T47D (cell line): ENCODE data around the gene LETM1.

Experiments
- DNase-seq, 2 experiments: peaks; one replicate each; pipeline versions ENCODE4 v3.0.0 to v3.0.0-alpha.2; 2011 to 2012; ENCODE audit warnings: low read depth in 1 of 2, low spot score in 1 of 2
- JUND ChIP-seq: IDR thresholded peaks from 2 replicates; pipeline ENCODE4 v1.6.1; 2012; ENCODE audit warnings: low read depth
- in situ Hi-C: cut with HindIII; loops from 2 replicates; pipeline ENCODE4 v1.10.0; 2016; ENCODE audit warnings: low sequenced_read_pairs, low pct_unique_long_range_greater_than_20kb

The LETM1 gene

GRCh38 chr4:1856071-1856942, at the start of gene LETM1:
Gene LETM1, minus strand, starts transcription at chr4:1856156. Its CDS starts 206 bp downstream, at chr4:1855950.
- in situ Hi-C loops: no loop called here
- no peak for TF ChIP-seq JUND
- peak; percentile 96 to 97 for DNase-seq

- in situ Hi-C loops: no loop called here
- DNase-seq: no peak
- TF ChIP-seq JUND: no peak
These were observed 48.1 kb upstream of the LETM1 start for GRCh38 chr4:1904042-1904441.

- in situ Hi-C loops: no loop called here
- TF ChIP-seq JUND: no peak
- DNase-seq: no peak
These were observed 47.1 kb upstream of the LETM1 start for GRCh38 chr4:1903035-1903434.

- in situ Hi-C loops: no loop called here
- no peak for TF ChIP-seq JUND
- no peak for DNase-seq
These were observed 46.3 kb upstream of the LETM1 start for GRCh38 chr4:1902243-1902642.

GRCh38 chr4:1901127-1901526, 45.2 kb upstream of the LETM1 start:
- in situ Hi-C loops: no loop called here
- no peak for TF ChIP-seq JUND
- DNase-seq: no peak

GRCh38 chr4:1900624-1901023, 44.7 kb upstream of the LETM1 start:
- in situ Hi-C loops: no loop called here
- DNase-seq: no peak
- no peak for TF ChIP-seq JUND

- no peak for DNase-seq
- no peak for TF ChIP-seq JUND
- in situ Hi-C loops: no loop called here
These were observed 44.1 kb upstream of the LETM1 start for GRCh38 chr4:1900087-1900433.

GRCh38 chr4:1899149-1900086, 43.5 kb upstream of the LETM1 start:
- in situ Hi-C loops: no loop called here
- no peak for TF ChIP-seq JUND
- peak; percentile 80 to 81 for DNase-seq

- no peak for DNase-seq
- in situ Hi-C loops: no loop called here
- no peak for TF ChIP-seq JUND
These were observed 42.7 kb upstream of the LETM1 start for GRCh38 chr4:1898681-1899080.

- no peak for DNase-seq
- in situ Hi-C loops: no loop called here
- TF ChIP-seq JUND: no peak
These were observed 42.1 kb upstream of the LETM1 start for GRCh38 chr4:1898007-1898406.

GRCh38 chr4:1896658-1896991, 40.7 kb upstream of the LETM1 start:
- no peak for TF ChIP-seq JUND
- in situ Hi-C loops: no loop called here
- no peak for DNase-seq

GRCh38 chr4:1895971-1896657, 40.2 kb upstream of the LETM1 start:
- no peak for TF ChIP-seq JUND
- no peak for DNase-seq
- in situ Hi-C loops: no loop called here
